Right lobe of liver (tissue), 6 donors: ENCODE data around the gene NSG1. TPM values are rescaled to one million over a fixed set of nuclear protein-coding genes. Genes with fewer than 3 reads are reported as not detected.

Source experiments
- ATAC-seq, 4 donors: fragments of 200-7000 bp; cut with Tn5 transposase; one replicate each; pipeline ENCODE4 v1.9.1; 2020; ENCODE audit warnings: mild to moderate bottlenecking in 4 of 4, moderate library complexity in 4 of 4
- DNase-seq, 3 donors: peaks; one replicate each; pipeline ENCODE4 v3.0.0-alpha.2; 2020
- H3K27ac ChIP-seq, 3 donors: fragments of 200-600 bp; one replicate each; pipeline ENCODE4 v1.8.0; 2022
- H3K27me3 ChIP-seq, 2 donors: fragments of 200-600 bp; one replicate each; pipeline ENCODE4 v1.8.0; 2022
- H3K36me3 ChIP-seq, 4 donors: fragments of 200-600 bp; sonication (generic) in 1 of 4; one replicate each; pipeline versions ENCODE4 v1.5.1 to v1.8.0; 2017 to 2022; ENCODE audit warnings: control low read depth in 1 of 4
- H3K4me1 ChIP-seq, 4 donors: fragments of 200-600 bp; sonication (generic) in 1 of 4; one replicate each; pipeline versions ENCODE4 v1.5.1 to v1.8.0; 2017 to 2022; ENCODE audit warnings: control low read depth in 1 of 4
- H3K4me3 ChIP-seq, 3 donors: fragments of 200-600 bp; one replicate each; pipeline ENCODE4 v1.8.0; 2022
- H3K9me3 ChIP-seq, 4 donors: fragments of 200-600 bp; sonication (generic) in 1 of 4; one replicate each; pipeline versions ENCODE4 v1.5.1 to v1.8.0; 2017 to 2022; ENCODE audit warnings: control low read depth in 1 of 4
- POLR2A ChIP-seq: fragments of 450-650 bp; IDR thresholded peaks from one replicate; pipeline ENCODE4 v1.6.1; 2017; ENCODE audit warnings: antibody characterized with exemption, mild to moderate bottlenecking
- WGBS: methylation state at CpG from one replicate; pipeline ENCODE4 v1.1.6; 2018; ENCODE audit warnings: low coverage, low lambda C conversion rate; ENCODE audit not compliant: insufficient coverage; ENCODE audit errors: missing lambda C conversion rate; 5-methylcytosine and 5-hydroxymethylcytosine counted together
- intact Hi-C, 2 donors: fragments of 100-400 bp; cut with DNase I; formaldehyde crosslinking; loops; one replicate each; pipeline versions ENCODE4 v1.11.2 to v1.14.1; 2022
- total RNA-seq, 6 experiments: library from RNA; depleted of rRNA in 2 of 6; stranded (reverse); fragments of >200 nt in 2 of 6; fragmentation: NEBNext Ultra II Directional in 3 of 6; extraction: Animal tissue kit (Norgen Biotek cat#: 25700) in 3 of 6; gene quantifications; one replicate each; pipeline versions ENCODE4 v1.1.0 to v1.2.4, GENCODE V29; 2016 to 2023
- TF ChIP-seq, protein P1 (sequence below), 4 donors: fragments of 200-600 bp in 3 of 4; fragments of 450-650 bp in 1 of 4; IDR thresholded peaks; one replicate each; pipeline versions ENCODE4 v1.5.1 to v1.8.0; 2016 to 2022; ENCODE audit warnings: antibody characterized with exemption in 4 of 4, mild to moderate bottlenecking in 2 of 4
- donor health status: DM: no; HTN: yes; CAD: no.
- donor health status: DM: no; HTN: no; CAD: no.
- donor health status: DM: no; HTN: no; CAD: no.
- donor health status: DM: no; HTN: yes; CAD: no.
- donor health status: DM: no; HTN: yes; CAD: no.

The NSG1 gene
- total RNA-seq, 6 experiments from 2014 or later, result 0.22 to 0.29 TPM; not detected in 4

DNA sequence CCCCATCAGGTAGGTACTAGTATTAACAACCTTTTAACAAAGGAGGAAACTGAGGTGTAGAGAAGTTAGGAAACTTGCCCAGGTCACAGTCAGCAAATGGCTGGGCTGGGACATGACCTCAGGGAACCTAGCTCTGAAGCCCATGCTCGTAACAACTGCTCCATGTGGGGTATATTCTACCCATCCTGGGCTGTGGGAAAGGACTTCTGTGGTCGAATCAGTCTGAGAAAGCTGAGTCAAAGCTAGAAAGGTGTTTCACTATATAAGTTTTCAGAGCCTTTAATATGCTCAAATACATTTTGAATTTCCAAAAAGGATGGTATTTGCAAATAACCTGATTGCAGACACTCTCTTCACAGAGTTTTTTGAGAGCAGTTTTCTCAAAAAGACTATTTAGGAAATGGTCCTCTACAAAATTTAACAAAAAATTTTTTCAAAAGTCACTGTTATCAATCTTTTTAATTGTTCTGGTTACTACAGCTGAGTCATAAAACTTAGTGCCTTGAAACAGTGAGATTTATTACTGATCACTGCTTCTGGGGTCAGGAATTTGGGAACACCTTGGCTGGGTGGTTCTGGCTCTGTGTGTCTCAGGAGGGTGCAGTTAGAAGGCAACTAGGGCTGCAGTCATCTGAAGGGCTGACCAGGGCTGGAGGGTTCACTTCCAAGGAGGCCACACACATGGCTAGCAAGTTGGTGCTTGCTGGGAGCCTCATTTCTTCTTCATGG lies 53.6 kb downstream of the NSG1 start:
- Histone ChIP-seq H3K4me1 (no peaks in the 10 kb centered on the region), H3K36me3 (peaks cover 0 to 20% (median 7%) of the 10 kb centered on the region in 4 donors), H3K27ac (no peak overlapping the region), H3K9me3 (no peaks in the 10 kb centered on the region), H3K4me3 (no peak overlapping the region), H3K27me3 (no peaks in the 10 kb centered on the region)
- intact Hi-C loops, result no loop called here
- ATAC-seq (no peak), DNase-seq (no peak)
- TF ChIP-seq, protein P1, sequence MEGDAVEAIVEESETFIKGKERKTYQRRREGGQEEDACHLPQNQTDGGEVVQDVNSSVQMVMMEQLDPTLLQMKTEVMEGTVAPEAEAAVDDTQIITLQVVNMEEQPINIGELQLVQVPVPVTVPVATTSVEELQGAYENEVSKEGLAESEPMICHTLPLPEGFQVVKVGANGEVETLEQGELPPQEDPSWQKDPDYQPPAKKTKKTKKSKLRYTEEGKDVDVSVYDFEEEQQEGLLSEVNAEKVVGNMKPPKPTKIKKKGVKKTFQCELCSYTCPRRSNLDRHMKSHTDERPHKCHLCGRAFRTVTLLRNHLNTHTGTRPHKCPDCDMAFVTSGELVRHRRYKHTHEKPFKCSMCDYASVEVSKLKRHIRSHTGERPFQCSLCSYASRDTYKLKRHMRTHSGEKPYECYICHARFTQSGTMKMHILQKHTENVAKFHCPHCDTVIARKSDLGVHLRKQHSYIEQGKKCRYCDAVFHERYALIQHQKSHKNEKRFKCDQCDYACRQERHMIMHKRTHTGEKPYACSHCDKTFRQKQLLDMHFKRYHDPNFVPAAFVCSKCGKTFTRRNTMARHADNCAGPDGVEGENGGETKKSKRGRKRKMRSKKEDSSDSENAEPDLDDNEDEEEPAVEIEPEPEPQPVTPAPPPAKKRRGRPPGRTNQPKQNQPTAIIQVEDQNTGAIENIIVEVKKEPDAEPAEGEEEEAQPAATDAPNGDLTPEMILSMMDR (IDR thresholded peaks at IDR 0.05), result no peak
- no peak for TF ChIP-seq POLR2A
- WGBS, result 72% methylated on average over 2 of the region's 2 CpGs

DNA sequence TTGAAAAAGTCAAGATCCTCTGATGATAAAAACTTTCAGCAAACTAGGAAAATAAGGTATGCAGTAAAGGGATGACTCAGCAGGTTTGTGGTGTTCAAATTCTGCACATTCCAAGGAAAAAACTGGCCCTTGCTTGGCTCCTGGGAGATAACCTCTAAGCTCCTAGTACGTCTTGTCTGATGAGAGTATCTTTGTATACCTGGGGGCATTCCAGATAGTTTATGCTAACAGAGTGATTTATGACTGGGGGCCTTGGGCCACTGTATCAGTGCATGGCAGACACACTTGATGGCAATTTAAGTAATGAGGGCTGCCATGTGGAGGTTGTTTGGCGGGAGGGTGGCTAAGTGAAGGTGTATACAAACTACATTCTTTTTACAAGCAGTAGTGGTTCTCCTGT lies 56.9 kb downstream of the NSG1 start:
- Histone ChIP-seq H3K4me1 (no peaks in the 10 kb centered on the region), H3K4me3 (no peak overlapping the region), H3K9me3 (no peaks in the 10 kb centered on the region), H3K27me3 (no peaks in the 10 kb centered on the region), H3K27ac (no peak overlapping the region), H3K36me3 (no peaks in the 10 kb centered on the region)
- TF ChIP-seq, protein P1 (IDR thresholded peaks at IDR 0.05), result no peak
- no peak for TF ChIP-seq POLR2A
- DNase-seq (no peak), ATAC-seq (no peak)
- intact Hi-C loops, result no loop called here
- 83% methylated on average over 1 of the region's 2 CpGs for WGBS

DNA sequence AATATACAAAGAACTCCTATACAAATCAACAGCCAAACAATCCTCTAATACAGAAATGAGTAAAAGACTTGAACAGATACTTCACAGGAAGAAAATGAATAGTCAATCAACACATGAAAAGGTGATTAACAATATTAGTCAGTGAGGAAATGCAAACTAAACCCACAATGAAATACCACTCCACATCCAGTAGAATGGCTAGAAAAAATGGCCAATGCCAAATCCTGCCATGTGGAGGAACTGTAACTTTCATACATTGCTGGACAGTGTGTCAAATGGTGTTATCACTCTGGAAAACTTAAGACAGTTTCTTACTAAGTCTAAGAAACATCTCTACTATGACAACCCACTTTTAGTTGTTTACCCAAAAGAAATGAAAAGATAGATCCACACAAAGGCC lies 59.5 kb downstream of the NSG1 start:
- no peaks in the 10 kb centered on the region for H3K4me1 ChIP-seq
- intact Hi-C loops, result no loop called here
- no peak overlapping the region for H3K27ac ChIP-seq
- no peaks in the 10 kb centered on the region for H3K36me3 ChIP-seq
- no peaks in the 10 kb centered on the region for H3K9me3 ChIP-seq
- no peak overlapping the region for H3K4me3 ChIP-seq
- H3K27me3 ChIP-seq, result no peaks in the 10 kb centered on the region
- DNase-seq, result no peak
- no peak for TF ChIP-seq POLR2A
- no peak for ATAC-seq

DNA sequence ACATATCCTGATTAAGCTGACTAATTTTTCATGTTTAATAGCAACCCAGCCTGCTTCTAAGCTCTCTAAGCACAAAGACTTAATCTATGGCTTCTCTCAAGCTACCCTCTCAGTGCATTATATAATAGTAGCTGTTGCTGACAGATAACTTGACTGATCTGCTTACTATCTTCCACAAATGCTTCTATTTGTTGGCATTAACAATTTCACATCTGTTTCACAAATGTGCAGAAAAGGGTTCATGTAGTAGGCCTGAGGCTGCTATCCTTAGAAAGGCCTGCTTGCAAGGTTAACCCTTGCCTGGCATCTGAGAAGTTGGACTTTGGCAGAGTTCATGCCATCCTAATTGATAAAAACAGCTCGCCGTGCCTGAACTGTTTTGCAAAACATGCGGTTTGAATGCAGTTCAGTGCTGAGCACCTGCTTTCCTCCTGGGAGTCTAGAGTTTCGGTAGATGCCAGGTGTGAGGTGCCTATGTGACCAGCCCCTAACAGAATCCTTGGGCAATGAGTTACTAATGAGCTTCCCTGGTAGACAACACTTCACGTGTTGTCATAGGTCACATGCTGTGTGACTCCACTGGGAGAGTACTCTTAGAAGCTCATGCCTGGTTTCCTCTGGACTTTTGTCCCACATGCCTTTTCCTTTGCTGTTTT lies 68.4 kb downstream of the NSG1 start:
- intact Hi-C loops, result no loop called here
- no peak for DNase-seq
- H3K9me3 ChIP-seq, result no peaks in the 10 kb centered on the region
- TF ChIP-seq POLR2A, result no peak
- TF ChIP-seq, protein P1 (IDR thresholded peaks at IDR 0.05), result no peak
- no peaks in the 10 kb centered on the region for H3K4me1 ChIP-seq
- no peaks in the 10 kb centered on the region for H3K27me3 ChIP-seq
- H3K27ac ChIP-seq, result no peak overlapping the region
- H3K36me3 ChIP-seq, result peaks cover 0 to 47% (median 9%) of the 10 kb centered on the region in 4 donors
- no peak for ATAC-seq
- no peak overlapping the region for H3K4me3 ChIP-seq
- no CpG with 5 or more reads among the region's 5 CpGs for WGBS

DNA sequence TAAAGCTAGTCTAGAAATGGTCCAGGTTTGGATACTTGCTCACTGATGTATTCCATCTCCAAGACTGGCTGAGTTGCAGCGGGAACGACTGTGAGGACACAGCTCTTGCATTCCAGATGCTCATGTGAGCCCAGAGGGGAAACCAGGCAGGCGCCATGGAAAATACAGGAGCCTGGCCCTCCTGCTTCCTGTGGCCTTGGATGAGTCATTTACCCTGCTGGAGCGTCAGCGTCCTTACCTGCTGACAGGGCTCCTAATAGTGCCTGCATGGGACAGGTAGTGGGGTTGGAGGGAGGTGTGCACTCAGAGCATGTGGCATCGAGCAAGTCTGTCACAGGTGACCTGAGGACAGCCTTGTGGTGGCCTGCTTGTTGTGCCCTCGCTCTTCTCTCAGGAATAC lies 69.4 kb downstream of the NSG1 start:
- Histone ChIP-seq H3K27ac (no peak overlapping the region), H3K36me3 (peaks cover 0 to 47% (median 9%) of the 10 kb centered on the region in 4 donors), H3K4me3 (no peak overlapping the region), H3K4me1 (peaks cover 0 to 6% (median 2%) of the 10 kb centered on the region in 4 donors), H3K27me3 (no peaks in the 10 kb centered on the region), H3K9me3 (no peaks in the 10 kb centered on the region)
- ATAC-seq, result no peak
- no peak for DNase-seq
- 90% methylated on average over 5 of the region's 7 CpGs for WGBS
- intact Hi-C loops, result no loop called here
- no peak for TF ChIP-seq POLR2A
- TF ChIP-seq, protein P1 (IDR thresholded peaks at IDR 0.05), result no peak
